Esophagus squamous epithelium (tissue), 4 donors: ENCODE measurements around the gene RESF1.

Experiments
- CTCF ChIP-seq, 6 experiments: fragments of 450-650 bp in 4 of 6; fragments of 200-600 bp in 2 of 6; sonication (generic) in 2 of 6; IDR thresholded peaks; one replicate each; pipeline ENCODE4 v1.5.1; 2016 to 2019; ENCODE audit warnings: antibody characterized with exemption in 6 of 6, mild to moderate bottlenecking in 4 of 6, moderate library complexity in 4 of 6
- POLR2A ChIP-seq, 4 donors: fragments of 450-650 bp; IDR thresholded peaks; one replicate each; pipeline ENCODE4 v1.6.1; 2017; ENCODE audit warnings: antibody characterized with exemption in 4 of 4, mild to moderate bottlenecking in 4 of 4, moderate library complexity in 3 of 4

GRCh38 chr12:31954925-31955858 is 4.0 kb upstream of the RESF1 start:
- TF ChIP-seq POLR2A (IDR thresholded peaks at IDR 0.05) (no peak), CTCF (IDR thresholded peaks at IDR 0.05) (no peak)
